WI38 (cell line): ENCODE measurements around the gene EXPH5.
A peak's percentile ranks its signal among the peaks of the same experiment; 100 is the strongest.

Source experiments
- H3K4me3 ChIP-seq: 2 replicates; pipeline ENCODE4 v1.5.1; 2011; ENCODE audit warnings: low read depth, mild to moderate bottlenecking, control low read depth, low read length
- TF ChIP-seq, protein P1 (sequence below): IDR thresholded peaks from 2 replicates; pipeline ENCODE4 v1.5.1; 2012; ENCODE audit warnings: low read depth, mild to moderate bottlenecking, control low read depth, low read length

Gene EXPH5

DNA sequence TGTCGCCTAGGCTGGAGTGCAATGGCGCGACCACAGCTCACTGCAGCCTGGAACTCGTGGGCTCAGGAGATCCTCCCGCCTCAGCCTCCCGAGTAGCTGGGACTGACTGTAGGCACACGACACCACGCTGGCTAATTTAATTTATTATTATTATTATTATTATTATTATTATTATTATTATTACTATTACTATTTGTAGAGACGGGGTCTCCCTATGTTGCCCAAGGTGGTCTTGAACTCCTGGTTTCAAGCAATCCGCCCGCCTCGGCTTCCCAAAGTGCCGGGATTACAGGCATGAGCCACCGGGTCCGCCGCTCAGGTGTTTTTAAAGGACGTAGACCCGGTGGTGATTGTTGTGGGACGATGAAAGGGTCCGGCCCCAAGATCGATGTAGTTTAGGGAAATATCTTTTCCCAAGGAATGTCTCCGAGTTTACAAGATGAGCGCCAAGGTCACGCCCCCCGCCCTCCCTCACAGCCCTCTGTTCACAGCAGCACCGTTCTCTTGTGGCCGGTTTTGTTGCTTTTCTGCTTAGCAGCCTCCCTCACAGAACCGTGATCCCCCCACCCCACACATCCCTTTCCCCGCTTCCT, 94.7 kb downstream of the EXPH5 start:
- H3K4me3 ChIP-seq: peak overlapping the region; percentile 66
- TF ChIP-seq, protein P1, sequence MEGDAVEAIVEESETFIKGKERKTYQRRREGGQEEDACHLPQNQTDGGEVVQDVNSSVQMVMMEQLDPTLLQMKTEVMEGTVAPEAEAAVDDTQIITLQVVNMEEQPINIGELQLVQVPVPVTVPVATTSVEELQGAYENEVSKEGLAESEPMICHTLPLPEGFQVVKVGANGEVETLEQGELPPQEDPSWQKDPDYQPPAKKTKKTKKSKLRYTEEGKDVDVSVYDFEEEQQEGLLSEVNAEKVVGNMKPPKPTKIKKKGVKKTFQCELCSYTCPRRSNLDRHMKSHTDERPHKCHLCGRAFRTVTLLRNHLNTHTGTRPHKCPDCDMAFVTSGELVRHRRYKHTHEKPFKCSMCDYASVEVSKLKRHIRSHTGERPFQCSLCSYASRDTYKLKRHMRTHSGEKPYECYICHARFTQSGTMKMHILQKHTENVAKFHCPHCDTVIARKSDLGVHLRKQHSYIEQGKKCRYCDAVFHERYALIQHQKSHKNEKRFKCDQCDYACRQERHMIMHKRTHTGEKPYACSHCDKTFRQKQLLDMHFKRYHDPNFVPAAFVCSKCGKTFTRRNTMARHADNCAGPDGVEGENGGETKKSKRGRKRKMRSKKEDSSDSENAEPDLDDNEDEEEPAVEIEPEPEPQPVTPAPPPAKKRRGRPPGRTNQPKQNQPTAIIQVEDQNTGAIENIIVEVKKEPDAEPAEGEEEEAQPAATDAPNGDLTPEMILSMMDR: no peak

DNA sequence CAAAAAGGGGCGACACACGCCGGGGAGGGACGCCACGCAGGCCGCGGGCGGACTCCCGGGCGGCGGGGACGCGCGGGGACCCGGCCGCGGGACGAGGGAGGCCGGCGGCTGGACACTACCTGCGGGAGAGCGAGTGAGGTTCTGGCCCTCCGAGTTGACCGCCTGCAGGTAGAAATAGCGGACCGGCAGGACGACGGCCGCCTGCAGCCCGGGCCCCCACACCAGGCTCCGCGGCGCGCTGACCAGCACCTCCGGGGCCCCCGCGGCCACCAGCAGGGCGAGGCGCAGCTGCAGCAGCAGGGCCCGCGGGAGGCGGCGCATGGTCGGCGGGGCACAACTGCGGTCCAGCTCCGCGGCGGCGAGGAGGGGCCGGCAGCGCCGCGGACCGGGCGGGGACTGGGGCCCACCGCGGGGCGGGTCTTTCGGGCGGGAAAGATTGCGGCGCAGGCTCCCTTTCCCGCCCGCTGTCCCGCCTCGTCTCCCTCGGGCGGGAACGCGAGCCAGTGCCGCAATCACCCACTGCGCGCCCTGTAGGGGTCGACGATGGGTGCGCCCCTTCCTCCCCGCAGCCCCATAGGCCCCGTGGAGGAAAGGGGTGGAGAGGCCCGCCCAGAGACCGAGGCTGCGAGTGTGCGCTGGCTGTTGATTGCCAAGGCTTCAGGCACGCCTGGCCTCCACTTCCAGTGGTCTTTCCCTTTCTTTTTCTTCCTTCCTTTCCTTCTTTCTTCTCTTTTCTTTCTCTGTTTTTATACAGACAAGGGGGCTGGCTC, 95.3 kb downstream of the EXPH5 start, which contains the start of gene POGLUT3:
TSS of gene POGLUT3 (minus strand) at position 339 of the 770 bp plus-strand sequence. CDS start at position 321, 18 bp downstream.
- TF ChIP-seq, protein P1: no peak

DNA sequence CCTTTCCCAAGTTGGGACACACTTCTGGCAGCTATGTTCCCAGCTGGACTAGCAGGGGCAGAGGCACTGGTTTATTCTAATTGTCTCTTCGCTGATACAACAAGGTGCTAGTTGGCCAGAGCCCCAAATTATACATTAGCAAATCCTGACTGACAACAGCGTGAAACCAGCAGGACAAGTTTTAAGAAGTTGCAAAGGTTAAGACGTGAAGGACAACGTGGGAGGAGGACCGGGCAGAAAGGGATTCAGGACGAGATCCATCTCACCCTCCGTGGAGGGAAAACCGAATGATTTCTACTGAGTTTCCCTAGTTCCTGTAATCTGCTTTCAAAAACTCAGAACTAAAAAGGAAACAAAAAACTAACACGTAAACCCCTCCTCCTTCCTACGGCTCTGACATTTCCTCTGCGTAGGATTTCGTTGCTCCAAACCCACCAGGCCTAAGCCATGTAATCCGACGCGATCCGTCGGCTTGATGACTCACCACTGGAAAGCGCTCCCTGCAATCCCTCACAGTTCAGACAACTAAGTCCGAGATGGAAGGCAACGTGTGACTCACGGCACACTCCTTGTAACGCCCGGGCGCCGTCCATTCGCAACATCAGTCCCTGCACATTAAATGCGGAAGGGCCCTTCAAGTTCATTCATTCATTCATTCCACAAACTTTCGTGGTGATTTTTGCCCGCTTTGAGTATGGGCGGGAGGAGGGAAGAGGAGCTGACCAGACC, 96.1 kb downstream of the EXPH5 start:
- H3K4me3 ChIP-seq: peak overlapping the region; percentile 66
- TF ChIP-seq, protein P1: no peak

More for the DNA sequence above, 95.3 kb downstream of the EXPH5 start, which contains the start of gene POGLUT3:
- H3K4me3 ChIP-seq: peak within 1 kb of the TSS; percentile 66

DNA sequence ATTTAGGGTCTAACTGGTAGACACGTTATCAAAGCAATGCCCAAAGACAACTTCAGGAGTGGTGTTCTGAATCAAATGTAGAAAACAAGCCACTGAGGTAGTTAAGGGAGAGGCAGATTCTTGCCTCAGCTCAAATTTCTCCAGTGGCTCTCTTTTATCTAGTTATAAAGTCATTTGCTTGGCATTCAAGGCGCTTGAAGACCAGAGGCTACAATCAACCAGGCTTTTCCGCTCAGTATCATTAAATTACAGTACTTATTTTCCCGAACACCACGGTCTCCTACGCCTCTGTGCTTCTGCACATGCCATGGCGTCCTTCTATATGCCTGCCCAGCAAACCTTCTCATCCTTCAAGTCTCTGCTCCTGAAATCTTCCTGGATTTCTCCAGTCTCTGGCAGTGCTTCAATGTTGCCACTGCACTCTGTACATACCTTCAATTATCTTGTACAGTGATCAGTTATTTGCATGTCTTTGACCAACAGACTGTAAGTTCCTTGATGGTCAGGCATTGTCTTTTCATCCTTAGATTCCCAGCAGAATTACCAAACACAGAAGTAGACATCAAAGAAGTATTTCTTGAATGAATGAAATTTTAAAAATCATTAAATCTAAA, 96.8 kb downstream of the EXPH5 start:
- H3K4me3 ChIP-seq: peak overlapping the region; percentile 66
- TF ChIP-seq, protein P1: no peak

DNA sequence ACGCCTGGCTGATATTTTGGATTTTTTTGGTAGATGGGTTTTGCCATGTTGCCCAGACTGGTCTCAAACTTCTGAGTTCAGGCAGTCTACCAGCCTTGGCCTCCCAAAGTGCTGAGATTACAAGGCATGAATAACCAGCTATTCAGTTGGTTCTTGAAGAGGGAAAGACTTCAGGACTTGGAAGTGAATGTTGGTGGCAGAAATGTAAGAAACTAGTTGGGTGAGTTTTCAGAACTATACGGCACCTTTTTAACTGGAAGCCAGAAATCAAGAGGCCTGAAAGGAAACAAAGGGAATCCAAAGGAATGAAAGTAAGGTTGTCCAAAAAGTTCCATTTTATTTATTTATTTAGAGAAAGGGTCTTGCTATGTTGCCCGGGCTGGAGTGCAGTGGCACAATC, 98.2 kb downstream of the EXPH5 start:
- TF ChIP-seq, protein P1: no peak
- H3K4me3 ChIP-seq: no peak overlapping the region

DNA sequence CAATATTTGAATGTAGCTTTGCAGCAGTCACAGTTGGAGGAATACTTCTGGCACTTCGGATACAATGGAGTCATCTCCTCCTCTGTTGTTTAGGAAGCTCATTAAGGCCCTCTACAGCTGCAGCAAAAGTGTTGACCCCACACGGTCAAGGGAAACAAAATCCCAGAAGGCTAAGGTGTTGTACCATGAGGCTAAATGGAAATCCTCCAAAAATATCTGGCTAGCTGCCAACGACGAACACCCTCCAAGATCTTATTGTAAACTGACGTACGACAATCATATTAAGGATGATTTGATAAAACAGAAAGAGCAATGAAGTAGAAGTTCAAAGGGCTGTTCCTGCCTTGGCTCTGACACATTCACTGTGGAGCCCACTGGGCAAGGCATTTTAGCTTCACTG, 99.4 kb downstream of the EXPH5 start:
- H3K4me3 ChIP-seq: no peak overlapping the region
- TF ChIP-seq, protein P1: no peak
